Activated naive CD4-positive, alpha-beta T cell treated with anti-CD3 and anti-CD28 coated beads, Interleukin-2, amount 50 U/mL, for 24 hours (primary cell): ENCODE measurements around the gene VAV3.
"Not testable (repeated sequence)": the region's sequence is repeated elsewhere in the genome, so short reads cannot be mapped to it uniquely, and the experiment has no call there.

Experiments
- H3K27ac Mint-ChIP-seq: one replicate; pipeline ENCODE4 v1.8.0; 2021; ENCODE audit warnings: mild to moderate bottlenecking, mixed read lengths
- H3K27me3 Mint-ChIP-seq: one replicate; pipeline ENCODE4 v1.8.0; 2021; ENCODE audit warnings: mixed read lengths
- H3K36me3 Mint-ChIP-seq: one replicate; pipeline ENCODE4 v1.8.0; 2021; ENCODE audit warnings: mixed read lengths
- H3K4me1 Mint-ChIP-seq: one replicate; pipeline ENCODE4 v1.8.0; 2021; ENCODE audit warnings: mixed read lengths
- H3K4me3 Mint-ChIP-seq: one replicate; pipeline ENCODE4 v1.8.0; 2021; ENCODE audit warnings: mild to moderate bottlenecking, mixed read lengths
- H3K9me3 Mint-ChIP-seq: one replicate; pipeline ENCODE4 v1.8.0; 2021; ENCODE audit warnings: mixed read lengths

Gene VAV3

GRCh38 chr1:107704911-107705310 is 260.1 kb downstream of the VAV3 start:
- no peaks in the 10 kb centered on the region for H3K9me3 Mint-ChIP-seq
- H3K27ac Mint-ChIP-seq: no peak overlapping the region
- H3K4me1 Mint-ChIP-seq: no peaks in the 10 kb centered on the region
- no peaks in the 10 kb centered on the region for H3K27me3 Mint-ChIP-seq
- H3K4me3 Mint-ChIP-seq: no peak overlapping the region
- peaks cover 7% of the 10 kb centered on the region for H3K36me3 Mint-ChIP-seq

DNA sequence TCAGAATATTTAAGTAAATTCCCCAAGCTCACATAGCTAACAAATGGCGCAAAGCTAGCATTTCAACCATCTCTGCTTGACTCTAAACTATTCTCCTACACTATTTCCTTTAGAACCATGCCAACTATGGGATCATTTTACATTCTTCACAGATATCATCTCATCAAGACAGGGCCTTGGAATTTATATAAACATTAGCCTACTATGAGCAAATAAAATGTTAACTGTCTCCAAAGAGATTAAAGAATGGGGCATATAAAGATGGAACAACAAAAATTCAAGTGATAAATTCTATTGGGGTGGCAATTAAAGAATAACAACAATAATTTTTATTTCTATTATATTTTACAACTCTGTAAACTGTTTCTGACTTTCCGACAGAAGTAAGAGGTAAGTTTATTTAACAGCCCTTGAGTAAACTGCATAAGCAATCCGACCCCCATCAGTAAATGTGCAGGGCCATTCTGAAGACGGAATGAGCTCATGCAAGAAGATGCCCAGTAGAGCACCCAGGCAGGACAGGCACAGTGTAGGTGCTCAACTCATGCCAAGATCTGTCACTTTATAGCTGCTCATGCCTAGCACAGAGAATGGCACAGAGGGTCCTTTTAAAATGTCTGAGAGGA is 261.9 kb downstream of the VAV3 start:
- H3K9me3 Mint-ChIP-seq: no peaks in the 10 kb centered on the region
- no peaks in the 10 kb centered on the region for H3K4me1 Mint-ChIP-seq
- H3K27ac Mint-ChIP-seq: no peak overlapping the region
- H3K27me3 Mint-ChIP-seq: no peaks in the 10 kb centered on the region
- H3K4me3 Mint-ChIP-seq: no peak overlapping the region
- peaks cover 8% of the 10 kb centered on the region for H3K36me3 Mint-ChIP-seq

DNA sequence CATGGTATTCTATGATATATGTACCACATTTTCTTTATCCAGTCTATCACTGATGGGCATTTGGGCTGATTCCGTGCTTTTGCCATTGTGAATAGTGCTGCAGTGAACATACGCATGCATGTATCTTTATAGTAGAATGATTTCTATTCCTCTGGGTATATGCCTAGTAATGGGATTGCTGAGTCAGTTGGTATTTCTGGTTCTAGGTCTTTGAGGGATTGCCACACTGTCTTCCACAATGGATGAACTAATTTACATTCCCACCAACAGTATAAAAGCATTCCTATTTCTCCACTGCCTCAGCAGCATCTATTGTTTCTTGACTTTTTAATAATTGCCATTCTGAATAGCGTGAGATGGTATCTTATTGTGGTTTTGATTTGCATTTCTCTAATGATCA is 264.3 kb downstream of the VAV3 start:
- H3K27ac Mint-ChIP-seq, H3K9me3 Mint-ChIP-seq, H3K36me3 Mint-ChIP-seq, H3K4me3 Mint-ChIP-seq, H3K27me3 Mint-ChIP-seq, H3K4me1 Mint-ChIP-seq: not testable (repeated sequence)

DNA sequence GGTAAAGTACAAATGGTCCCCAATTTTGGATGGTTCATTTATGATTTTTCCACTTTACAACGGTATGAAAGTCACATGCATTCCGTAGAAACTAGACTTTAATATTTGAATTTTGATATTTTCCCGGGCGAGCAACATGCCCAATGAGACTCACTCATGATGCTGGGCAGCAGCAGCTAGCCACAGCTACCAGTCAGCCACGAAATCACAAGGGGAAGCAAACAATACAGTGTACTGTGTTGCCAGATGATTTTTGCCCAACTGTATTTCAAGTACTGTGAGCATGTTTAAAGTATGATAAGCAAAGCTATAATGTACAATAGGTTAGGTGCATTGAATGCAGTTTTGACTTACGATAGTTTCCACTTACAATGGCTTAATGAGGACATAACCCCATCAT is 266.8 kb downstream of the VAV3 start:
- H3K27me3 Mint-ChIP-seq: no peaks in the 10 kb centered on the region
- no peak overlapping the region for H3K27ac Mint-ChIP-seq
- H3K4me3 Mint-ChIP-seq: no peak overlapping the region
- no peaks in the 10 kb centered on the region for H3K4me1 Mint-ChIP-seq
- H3K36me3 Mint-ChIP-seq: peaks cover 5% of the 10 kb centered on the region
- H3K9me3 Mint-ChIP-seq: no peaks in the 10 kb centered on the region

DNA sequence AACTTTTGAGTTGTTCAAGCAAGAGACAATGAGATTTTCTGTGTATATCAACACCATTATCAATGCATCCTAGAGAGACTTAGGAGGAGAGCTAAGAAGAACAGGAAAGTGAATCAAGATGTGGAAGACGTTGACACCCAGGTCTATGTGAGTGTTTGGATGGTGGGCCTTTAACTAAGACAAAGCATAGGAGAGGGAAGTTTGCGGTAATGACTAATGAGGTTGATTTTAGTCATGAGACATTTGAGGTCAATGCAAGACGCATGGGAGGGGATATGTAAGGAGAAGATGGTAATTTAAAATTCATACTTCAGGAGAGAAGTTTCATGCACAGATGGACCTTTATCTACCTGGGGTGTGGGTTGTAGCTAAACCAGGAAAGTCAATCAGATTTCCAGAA is 269.6 kb downstream of the VAV3 start:
- no peaks in the 10 kb centered on the region for H3K27me3 Mint-ChIP-seq
- no peaks in the 10 kb centered on the region for H3K9me3 Mint-ChIP-seq
- no peak overlapping the region for H3K4me3 Mint-ChIP-seq
- peaks cover 1% of the 10 kb centered on the region for H3K36me3 Mint-ChIP-seq
- H3K27ac Mint-ChIP-seq: no peak overlapping the region
- no peaks in the 10 kb centered on the region for H3K4me1 Mint-ChIP-seq

DNA sequence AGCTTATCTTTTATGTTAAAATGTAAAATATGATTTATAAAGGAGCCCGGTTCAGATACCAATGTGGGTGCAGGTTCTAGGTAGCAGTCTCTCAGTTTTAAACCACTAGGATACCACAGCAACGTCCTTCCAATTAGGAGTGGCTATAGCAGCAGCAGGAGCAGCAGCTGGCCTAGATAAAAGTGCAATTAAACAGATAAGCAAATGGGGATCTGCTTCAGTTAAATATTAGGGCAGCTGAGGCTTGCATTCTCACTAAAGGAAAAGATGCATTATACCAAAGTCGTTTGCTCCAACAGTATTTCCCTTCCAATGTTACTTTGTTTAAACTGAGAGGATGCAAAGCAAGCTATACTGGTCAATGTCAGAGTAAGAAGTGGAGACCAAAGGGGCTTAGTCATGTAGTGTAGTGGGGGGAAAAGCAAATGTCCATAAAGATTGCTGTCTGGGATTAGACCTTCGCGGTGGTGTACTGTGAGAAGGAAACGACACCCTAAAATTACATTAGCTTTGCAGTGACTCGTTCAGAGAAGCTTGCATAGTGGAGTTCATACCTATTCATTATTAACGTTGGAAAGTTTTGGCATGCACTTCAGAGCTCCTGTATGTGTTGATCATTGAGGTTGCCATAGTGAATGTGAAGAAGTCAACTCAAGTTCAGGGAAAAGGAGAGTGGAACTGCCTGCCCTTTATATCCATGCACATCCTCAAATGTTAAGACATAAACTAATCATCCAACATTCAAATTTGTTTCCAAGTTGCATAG is 272.2 kb downstream of the VAV3 start:
- no peak overlapping the region for H3K4me3 Mint-ChIP-seq
- no peak overlapping the region for H3K27ac Mint-ChIP-seq
- no peaks in the 10 kb centered on the region for H3K4me1 Mint-ChIP-seq
- H3K27me3 Mint-ChIP-seq: no peaks in the 10 kb centered on the region
- peaks cover under 1% of the 10 kb centered on the region for H3K36me3 Mint-ChIP-seq
- no peaks in the 10 kb centered on the region for H3K9me3 Mint-ChIP-seq

DNA sequence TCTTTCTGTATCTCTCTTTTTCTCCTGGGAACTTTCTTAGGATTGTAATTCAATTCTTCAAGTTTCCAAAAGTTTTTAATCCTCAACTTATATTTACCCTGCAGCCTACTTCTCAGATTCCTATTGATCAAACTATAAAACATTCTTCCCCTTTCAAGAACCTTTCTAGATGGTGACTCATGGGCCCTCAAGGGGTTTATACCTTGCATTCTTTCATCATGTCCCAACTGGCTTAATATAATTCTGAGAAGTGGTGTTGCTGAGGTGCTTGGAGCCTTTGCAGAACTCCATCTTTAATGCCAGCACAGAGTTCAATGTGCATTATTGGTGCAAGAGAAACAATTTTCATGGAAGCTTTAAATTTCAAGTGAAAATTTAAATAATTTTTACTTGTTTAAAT is 273.4 kb downstream of the VAV3 start:
- H3K27ac Mint-ChIP-seq: no peak overlapping the region
- no peak overlapping the region for H3K4me3 Mint-ChIP-seq
- H3K4me1 Mint-ChIP-seq: no peaks in the 10 kb centered on the region
- peaks cover 1% of the 10 kb centered on the region for H3K36me3 Mint-ChIP-seq
- H3K27me3 Mint-ChIP-seq: no peaks in the 10 kb centered on the region
- H3K9me3 Mint-ChIP-seq: no peaks in the 10 kb centered on the region

GRCh38 chr1:107690491-107690890 is 274.5 kb downstream of the VAV3 start:
- Mint-ChIP-seq H3K36me3 (peaks cover 1% of the 10 kb centered on the region), H3K4me3 (no peak overlapping the region), H3K27ac (no peak overlapping the region), H3K4me1 (no peaks in the 10 kb centered on the region), H3K9me3 (no peaks in the 10 kb centered on the region), H3K27me3 (no peaks in the 10 kb centered on the region)

GRCh38 chr1:107689733-107690132 is 275.2 kb downstream of the VAV3 start:
- Mint-ChIP-seq H3K4me3 (no peak overlapping the region), H3K27me3 (no peaks in the 10 kb centered on the region), H3K9me3 (no peaks in the 10 kb centered on the region), H3K36me3 (peaks cover 1% of the 10 kb centered on the region), H3K4me1 (no peaks in the 10 kb centered on the region), H3K27ac (no peak overlapping the region)

DNA sequence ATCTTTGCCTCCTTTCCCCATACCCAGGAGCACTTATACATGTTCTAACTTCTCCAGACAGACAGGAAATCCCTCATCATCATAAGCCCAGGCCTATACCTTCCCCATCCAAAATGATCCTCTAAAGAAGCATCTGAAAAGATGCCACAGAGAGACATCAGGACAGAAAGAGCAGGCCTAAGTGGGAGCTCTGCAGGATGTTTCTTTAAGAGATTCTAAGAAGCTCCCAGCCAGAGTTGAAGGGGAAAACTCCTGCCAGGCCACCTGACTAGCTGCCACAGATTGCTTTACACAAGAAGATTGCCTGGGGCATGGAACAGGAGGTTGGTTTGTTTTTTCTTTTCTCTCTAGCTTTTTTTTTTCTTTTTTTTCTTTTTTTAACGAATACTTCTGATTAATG is 275.8 kb downstream of the VAV3 start:
- Mint-ChIP-seq H3K4me3 (no peak overlapping the region), H3K27me3 (no peaks in the 10 kb centered on the region), H3K27ac (no peak overlapping the region), H3K36me3 (peaks cover 1% of the 10 kb centered on the region), H3K9me3 (no peaks in the 10 kb centered on the region), H3K4me1 (no peaks in the 10 kb centered on the region)

- H3K4me1 Mint-ChIP-seq: no peaks in the 10 kb centered on the region
- H3K27me3 Mint-ChIP-seq: no peaks in the 10 kb centered on the region
- no peak overlapping the region for H3K4me3 Mint-ChIP-seq
- H3K9me3 Mint-ChIP-seq: no peaks in the 10 kb centered on the region
- peaks cover 1% of the 10 kb centered on the region for H3K36me3 Mint-ChIP-seq
- H3K27ac Mint-ChIP-seq: no peak overlapping the region
Observed at GRCh38 chr1:107687849-107688753, 276.9 kb downstream of the VAV3 start.

DNA sequence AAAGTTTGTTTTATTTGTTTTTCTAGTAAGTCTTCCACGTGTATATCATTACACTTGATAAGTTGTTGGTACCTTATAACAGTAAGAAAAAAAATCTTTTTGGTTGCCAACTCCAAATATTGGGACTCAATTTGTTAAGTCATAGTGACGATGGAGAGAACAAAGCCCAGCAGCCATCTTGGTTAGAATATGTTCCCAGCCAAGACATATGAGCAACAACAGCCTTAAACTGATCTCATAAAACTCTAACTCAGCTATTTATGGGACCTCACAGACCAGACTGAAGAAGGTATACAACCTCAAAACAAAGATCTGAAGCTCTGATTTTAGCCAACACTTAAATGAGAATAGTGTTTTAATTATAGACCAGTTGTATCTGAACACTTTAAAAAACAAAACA is 281.3 kb downstream of the VAV3 start:
- no peak overlapping the region for H3K4me3 Mint-ChIP-seq
- H3K27me3 Mint-ChIP-seq: no peaks in the 10 kb centered on the region
- H3K9me3 Mint-ChIP-seq: no peaks in the 10 kb centered on the region
- no peaks in the 10 kb centered on the region for H3K4me1 Mint-ChIP-seq
- H3K27ac Mint-ChIP-seq: no peak overlapping the region
- peaks cover 4% of the 10 kb centered on the region for H3K36me3 Mint-ChIP-seq

GRCh38 chr1:107683191-107683657 is 281.8 kb downstream of the VAV3 start:
- Mint-ChIP-seq H3K27me3 (no peaks in the 10 kb centered on the region), H3K9me3 (no peaks in the 10 kb centered on the region), H3K27ac (no peak overlapping the region), H3K4me3 (no peak overlapping the region), H3K4me1 (no peaks in the 10 kb centered on the region), H3K36me3 (peaks cover 4% of the 10 kb centered on the region)

- no peaks in the 10 kb centered on the region for H3K9me3 Mint-ChIP-seq
- H3K27ac Mint-ChIP-seq: no peak overlapping the region
- H3K36me3 Mint-ChIP-seq: peaks cover 2% of the 10 kb centered on the region
- H3K27me3 Mint-ChIP-seq: no peaks in the 10 kb centered on the region
- H3K4me1 Mint-ChIP-seq: no peaks in the 10 kb centered on the region
- no peak overlapping the region for H3K4me3 Mint-ChIP-seq
Observed at GRCh38 chr1:107682467-107682866, 282.5 kb downstream of the VAV3 start.

GRCh38 chr1:107681001-107681479 is 283.9 kb downstream of the VAV3 start:
- Mint-ChIP-seq H3K4me3 (no peak overlapping the region), H3K9me3 (no peaks in the 10 kb centered on the region), H3K36me3 (peaks cover 2% of the 10 kb centered on the region), H3K27ac (no peak overlapping the region), H3K27me3 (no peaks in the 10 kb centered on the region), H3K4me1 (no peaks in the 10 kb centered on the region)

- Mint-ChIP-seq H3K9me3 (no peaks in the 10 kb centered on the region), H3K27me3 (no peaks in the 10 kb centered on the region), H3K36me3 (peaks cover 2% of the 10 kb centered on the region), H3K4me3 (no peak overlapping the region), H3K4me1 (no peaks in the 10 kb centered on the region), H3K27ac (no peak overlapping the region)
Observed at GRCh38 chr1:107680579-107680985, 284.4 kb downstream of the VAV3 start.
